T47D (cell line): ENCODE results near the gene FRAS1.

ENCODE experiments used
- DNase-seq, 2 experiments: peaks; one replicate each; pipeline versions ENCODE4 v3.0.0 to v3.0.0-alpha.2; 2011 to 2012; ENCODE audit warnings: low read depth in 1 of 2, low spot score in 1 of 2
- JUND ChIP-seq: IDR thresholded peaks from 2 replicates; pipeline ENCODE4 v1.6.1; 2012; ENCODE audit warnings: low read depth
- in situ Hi-C: cut with HindIII; loops from 2 replicates; pipeline ENCODE4 v1.10.0; 2016; ENCODE audit warnings: low sequenced_read_pairs, low pct_unique_long_range_greater_than_20kb

The FRAS1 gene

GRCh38 chr4:78331965-78332364 is 274.8 kb downstream of the FRAS1 start:
- DNase-seq, result no peak
- in situ Hi-C loops, result no loop called here
- TF ChIP-seq JUND, result no peak

GRCh38 chr4:78332976-78333375 is 275.9 kb downstream of the FRAS1 start:
- in situ Hi-C loops, result no loop called here
- no peak for TF ChIP-seq JUND
- DNase-seq, result no peak

- in situ Hi-C loops, result no loop called here
- no peak for TF ChIP-seq JUND
- no peak for DNase-seq
Measured at GRCh38 chr4:78336093-78336943, 279.2 kb downstream of the FRAS1 start.

- in situ Hi-C loops, result no loop called here
- DNase-seq, result no peak
- TF ChIP-seq JUND, result no peak
Measured at GRCh38 chr4:78337244-78338020, 280.3 kb downstream of the FRAS1 start.

DNA sequence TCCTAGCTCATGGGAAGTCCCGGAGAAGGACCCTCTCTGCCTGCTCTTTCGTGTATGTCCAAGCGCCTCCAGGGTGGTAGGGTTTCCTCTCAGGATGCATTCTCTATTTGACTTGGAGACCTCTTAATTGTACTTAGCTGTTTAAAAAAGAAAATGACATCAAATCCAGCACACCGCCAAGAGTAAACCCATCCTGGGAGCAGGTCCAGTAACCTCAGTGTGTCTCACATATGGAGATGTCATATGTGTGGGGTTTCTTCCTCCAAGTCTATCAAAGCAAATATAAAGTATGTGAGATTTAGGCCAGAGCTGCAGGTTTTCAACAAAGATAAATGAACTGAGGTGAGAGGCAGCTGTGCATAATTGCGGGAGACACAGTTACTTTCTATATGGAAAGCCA is 285.0 kb downstream of the FRAS1 start:
- in situ Hi-C loops, result no loop called here
- TF ChIP-seq JUND, result no peak
- no peak for DNase-seq

GRCh38 chr4:78343682-78344081 is 286.6 kb downstream of the FRAS1 start:
- TF ChIP-seq JUND, result no peak
- in situ Hi-C loops, result no loop called here
- no peak for DNase-seq

DNA sequence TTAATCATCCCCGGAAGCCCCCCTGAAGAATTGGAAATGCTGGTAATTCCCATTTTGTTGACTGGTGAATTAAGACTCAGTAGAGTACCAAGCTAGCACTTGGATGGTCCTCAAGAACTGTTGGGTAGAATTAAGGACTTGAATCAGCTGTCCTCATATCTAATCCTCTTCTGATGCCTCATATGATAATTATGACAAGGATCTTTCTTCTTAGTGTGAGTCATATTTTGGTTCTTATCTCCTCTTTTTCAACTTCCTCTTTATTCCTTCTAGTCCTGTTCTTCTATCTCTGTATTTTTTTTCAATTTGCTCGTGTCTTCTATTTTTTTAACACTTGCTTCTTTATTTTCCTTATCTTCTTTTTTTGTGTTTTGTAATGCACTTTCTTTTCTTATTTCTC is 288.1 kb downstream of the FRAS1 start:
- TF ChIP-seq JUND, result no peak
- DNase-seq, result no peak
- in situ Hi-C loops, result no loop called here

DNA sequence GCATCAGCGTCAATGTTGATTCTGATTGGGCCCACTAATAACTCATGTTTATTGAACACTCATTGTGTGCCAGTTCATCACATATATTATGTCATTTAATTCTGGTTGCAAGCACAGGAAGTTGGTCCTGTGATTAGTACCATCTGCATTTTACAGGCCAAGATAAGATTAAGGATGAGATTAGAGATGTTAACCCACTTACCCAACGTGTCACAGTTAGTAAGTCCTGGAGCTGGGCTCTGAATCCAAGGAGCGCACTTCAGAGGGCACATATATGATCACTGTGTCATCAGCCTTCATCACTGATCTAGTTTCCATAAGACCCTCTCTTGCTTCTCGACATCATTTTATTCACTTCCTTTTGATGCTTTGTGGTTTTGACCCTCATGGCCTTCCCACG is 289.1 kb downstream of the FRAS1 start:
- TF ChIP-seq JUND, result no peak
- in situ Hi-C loops, result no loop called here
- DNase-seq, result no peak

DNA sequence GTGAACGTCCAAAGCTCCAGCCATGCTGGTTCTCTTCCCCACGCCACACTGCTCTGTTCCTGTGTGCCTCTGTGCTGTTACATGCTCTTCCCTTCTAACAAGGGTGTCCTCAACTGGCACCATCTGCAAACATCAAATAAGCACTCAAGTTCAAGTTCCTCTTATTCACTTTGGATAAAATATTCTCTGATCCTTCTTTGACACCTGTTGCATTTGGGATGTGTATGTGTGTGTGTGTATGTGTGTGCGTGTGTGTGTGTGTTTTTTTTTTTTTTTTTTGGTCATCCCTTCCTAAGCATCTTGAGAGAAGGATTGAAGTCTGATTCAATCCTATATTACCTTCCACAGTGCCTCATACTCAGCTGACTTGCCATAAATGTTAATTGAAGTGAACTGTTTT is 290.4 kb downstream of the FRAS1 start:
- no peak for DNase-seq
- in situ Hi-C loops, result no loop called here
- TF ChIP-seq JUND, result no peak

- in situ Hi-C loops, result no loop called here
- DNase-seq, result no peak
- TF ChIP-seq JUND, result no peak
Measured at GRCh38 chr4:78353921-78354320, 296.8 kb downstream of the FRAS1 start.

- no peak for DNase-seq
- in situ Hi-C loops, result no loop called here
- no peak for TF ChIP-seq JUND
Measured at GRCh38 chr4:78354782-78355181, 297.7 kb downstream of the FRAS1 start.

GRCh38 chr4:78355306-78355705 is 298.2 kb downstream of the FRAS1 start:
- in situ Hi-C loops, result no loop called here
- no peak for TF ChIP-seq JUND
- no peak for DNase-seq

DNA sequence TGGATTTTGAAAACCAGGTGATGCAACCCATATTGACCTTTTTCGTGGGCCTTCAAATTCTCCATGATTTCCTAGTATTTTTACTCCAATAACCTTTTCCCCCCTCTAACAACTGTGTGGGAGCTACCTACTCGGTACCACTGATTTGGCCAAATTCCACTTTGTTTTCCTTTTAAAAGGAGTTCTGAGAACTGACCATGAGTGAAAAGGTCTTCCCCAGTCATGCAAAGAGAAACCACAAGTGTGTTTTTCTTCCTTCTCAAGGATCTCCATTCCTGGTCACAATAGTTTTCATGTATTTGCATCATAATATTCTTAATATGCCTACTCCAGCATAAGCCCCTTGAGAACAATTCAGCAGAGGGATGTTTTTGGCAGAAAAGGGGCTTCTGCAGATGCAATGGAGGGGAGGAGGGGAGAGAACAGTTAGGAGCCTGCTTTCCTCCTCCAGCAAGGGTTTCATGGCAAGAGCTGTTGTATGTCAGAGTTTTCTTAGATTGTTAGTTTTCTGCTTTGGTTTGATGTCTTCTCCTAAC is 299.2 kb downstream of the FRAS1 start:
- no peak for DNase-seq
- in situ Hi-C loops, result no loop called here
- TF ChIP-seq JUND, result no peak
